HG03520 (cell line): ENCODE measurements around the gene SH3PXD2A.

ENCODE experiments used
- ATAC-seq: cut with Tn5 transposase; IDR thresholded peaks from one replicate; pipeline ENCODE4 v1.9.1; 2021; ENCODE audit warnings: mild to moderate bottlenecking, moderate library complexity; ENCODE audit not compliant: unreplicated experiment

SH3PXD2A gene

DNA sequence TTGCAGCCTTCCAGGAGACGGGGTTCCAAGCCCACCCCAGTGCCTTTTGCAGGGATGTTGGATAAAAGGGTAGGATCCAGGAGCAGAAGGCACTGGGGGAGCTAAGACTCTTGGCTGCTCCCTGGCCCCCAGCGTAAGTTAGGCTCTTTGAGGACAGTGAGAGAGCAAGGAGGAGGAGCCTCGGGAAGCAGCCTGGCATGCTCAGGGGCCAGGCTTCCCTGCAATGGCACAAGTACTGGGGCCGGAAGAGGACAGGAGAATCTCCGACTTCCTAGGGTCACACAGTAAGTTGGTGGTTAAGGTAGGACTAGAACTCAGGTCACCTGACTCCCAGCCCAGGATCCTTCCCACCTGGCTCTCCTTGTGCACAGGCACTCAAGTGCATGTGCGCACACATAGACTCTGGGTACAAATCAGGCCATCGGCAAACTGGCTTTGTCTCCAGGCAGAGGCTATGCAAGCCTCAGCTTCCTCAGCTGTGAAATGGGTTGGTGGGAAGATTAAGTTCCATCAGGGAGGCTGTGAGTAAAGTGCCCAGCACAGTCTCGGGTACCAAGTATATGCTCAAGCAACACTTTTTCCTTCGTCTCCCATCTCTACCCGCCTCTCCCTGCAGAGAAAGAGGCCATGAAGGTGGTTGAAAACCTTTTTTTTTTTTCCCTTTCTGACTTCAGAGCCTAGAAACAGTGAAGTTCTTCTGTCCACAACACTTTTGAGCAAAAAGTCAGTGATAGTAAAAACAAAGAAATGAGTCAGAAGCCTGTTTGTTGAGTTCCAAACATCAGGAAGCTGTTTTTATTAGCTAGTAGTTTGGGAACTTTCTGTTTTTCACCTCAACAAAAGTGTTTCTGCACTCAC lies 282.8 kb downstream of the SH3PXD2A start:
- ATAC-seq: no peak

DNA sequence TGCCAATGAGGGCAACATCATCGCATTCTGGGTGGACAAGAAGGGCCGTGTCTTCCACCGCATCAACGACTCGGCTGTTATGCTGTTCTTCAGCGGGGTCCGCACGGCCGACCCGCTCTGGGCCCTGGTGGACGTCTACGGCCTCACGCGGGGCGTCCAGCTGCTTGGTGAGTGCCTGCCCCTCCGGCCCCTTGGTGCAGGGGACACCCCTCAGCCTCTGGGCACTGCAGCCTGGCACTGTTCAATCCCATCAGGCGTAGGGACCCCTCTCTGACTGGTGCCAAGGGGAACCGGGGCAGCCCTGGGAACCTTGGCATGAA lies 283.8 kb downstream of the SH3PXD2A start:
- ATAC-seq: no peak

DNA sequence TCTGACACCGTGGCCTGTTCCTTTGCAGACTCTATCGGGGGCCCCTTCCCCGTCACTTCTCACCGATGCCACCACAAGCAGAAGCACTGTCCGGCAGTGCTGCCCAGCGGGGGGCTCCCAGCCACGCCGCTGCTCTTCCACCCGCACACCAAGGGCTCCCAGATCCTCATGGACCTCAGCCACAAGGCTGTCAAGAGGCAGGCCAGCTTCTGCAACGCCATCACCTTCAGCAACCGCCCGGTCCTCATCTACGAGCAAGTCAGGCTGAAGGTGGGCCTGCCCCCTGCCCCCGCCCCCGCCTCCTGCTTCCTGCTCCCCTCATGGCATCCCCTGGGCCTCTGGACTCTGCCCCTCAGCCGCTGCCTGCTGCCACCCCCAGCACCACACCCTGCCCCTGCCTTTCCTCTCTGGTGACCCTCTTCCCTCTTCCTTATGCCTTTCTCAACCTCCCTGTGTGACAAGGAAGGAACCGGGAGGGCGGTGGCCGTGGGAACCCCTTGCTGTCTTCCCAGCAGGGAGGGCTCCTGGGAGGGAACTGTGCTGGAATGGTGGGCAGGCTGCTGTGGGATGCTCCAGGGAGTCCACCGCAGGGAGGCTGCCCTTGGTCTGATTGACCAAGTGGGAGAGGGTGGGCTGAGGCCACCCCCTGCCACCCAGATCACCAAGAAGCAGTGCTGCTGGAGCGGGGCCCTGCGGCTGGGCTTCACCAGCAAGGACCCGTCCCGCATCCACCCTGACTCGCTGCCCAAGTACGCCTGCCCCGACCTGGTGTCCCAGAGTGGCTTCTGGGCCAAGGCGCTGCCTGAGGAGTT lies 284.3 kb downstream of the SH3PXD2A start:
- ATAC-seq: no peak

DNA sequence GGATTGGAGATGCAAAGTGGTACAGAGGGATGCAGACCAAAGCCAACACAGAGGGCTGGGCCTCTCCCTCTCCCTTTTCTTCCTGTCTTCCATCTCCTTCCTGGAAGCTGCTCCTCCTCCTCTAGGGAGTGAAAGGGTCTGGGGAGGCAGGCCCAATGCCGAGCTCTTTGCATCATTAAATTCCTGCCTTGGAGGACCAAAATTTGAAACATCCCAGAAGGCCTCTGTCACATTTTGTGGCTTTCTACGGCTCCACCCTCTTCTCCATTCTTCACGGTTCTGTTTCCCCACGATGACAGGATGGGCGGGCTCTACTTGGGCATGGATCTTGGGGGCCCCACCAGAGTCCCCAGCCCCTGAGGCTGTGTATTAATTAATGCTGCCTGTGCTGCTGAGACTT lies 285.5 kb downstream of the SH3PXD2A start:
- ATAC-seq: no peak

GRCh38 chr10:103568505-103568904 lies 286.9 kb downstream of the SH3PXD2A start:
- ATAC-seq: no peak

DNA sequence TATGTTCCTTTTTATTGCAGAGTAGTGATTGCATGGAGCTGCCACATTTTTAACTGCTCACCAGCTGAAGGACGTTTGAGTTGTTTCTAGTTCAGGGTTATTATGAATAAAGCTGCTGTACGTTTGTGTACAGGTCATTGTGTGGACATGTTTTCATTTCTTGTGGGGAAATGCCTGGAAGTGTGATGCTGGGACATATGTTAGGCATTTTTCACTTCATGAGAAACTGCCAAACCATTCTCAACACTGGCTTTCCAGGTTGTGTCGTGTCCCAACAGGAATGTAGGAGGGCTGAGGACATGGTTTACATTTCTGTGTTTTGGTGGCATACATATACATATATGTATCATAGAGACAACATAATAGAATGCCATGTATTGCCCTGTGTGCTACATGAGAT lies 288.8 kb downstream of the SH3PXD2A start:
- ATAC-seq: no peak

DNA sequence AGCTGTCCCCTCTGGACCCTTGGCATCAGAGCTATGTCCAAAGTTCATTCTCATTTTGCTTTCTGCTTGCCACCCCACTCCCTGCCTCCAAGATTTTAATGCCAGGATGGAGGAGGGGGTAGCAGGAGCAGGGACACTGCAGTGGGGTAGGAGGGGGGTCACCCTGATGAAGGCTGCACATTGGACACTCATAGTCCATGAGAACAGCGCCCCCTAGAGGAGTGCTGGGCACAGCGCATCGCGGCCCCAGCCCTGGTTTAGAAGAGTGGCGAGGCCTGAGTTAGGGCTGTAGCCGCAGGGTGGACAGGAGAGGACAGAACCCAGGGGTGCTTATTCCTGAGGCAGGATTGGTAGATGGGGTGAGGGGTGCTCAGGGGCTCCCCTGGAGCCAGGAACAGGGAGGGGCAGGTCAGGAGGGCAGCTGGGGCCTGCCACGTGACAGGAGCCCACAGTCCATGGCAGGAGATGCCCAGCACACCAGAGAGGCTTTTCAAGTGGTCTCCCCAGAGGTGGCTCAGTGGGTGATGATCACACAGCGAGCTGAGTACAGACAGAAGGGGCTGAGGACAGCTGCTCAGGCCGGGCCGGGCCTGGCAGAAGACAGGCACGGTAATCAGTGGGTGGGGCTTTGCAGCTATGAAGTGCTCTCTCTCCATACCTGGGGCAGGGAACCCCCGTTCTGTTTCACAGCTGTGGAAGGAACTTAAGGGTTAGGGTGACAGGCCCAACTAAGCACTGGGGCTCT lies 290.4 kb downstream of the SH3PXD2A start:
- ATAC-seq: no peak

- ATAC-seq: no peak
These were observed 291.3 kb downstream of the SH3PXD2A start for GRCh38 chr10:103564116-103564501.

DNA sequence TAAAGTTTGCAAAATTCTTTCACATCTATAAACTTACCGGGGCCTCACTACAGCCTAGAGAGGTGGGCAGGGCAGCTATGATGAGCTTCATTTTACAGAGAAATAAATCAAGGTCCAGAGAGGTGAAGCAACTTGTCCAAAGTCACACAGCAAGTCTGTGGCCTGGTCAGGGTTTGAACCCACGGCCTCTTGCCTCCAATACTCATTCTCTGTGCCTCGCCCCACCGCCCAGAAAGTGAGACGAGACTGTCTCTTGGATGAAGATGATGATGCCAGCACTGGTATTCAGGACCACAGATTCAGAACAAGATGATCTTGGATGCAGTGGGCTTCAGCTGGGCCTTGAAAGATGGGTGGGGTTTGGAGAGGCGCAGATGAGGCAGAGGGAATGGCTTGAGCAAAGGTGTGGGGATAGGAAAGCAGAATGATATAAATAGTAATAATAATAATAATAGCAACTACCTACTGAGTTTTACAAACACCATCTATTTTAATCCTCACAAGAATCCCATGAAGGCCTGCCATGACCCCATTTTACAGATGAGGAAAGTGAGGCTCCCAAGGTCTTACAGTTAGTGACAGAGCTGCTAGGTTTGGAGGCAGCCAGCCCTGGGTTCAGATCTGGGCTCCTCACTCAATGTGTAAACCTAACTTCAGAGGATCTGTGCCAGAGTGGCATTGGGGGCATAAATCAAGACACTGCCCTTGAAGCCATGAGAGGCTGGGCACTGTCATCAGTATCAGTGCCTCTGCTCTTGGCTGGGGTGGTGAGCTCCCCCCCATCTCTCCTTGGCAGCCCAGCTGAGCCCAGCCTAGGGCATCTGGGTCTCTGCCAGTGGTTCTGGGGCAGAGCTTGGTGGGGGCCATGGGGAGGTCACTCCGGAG lies 291.9 kb downstream of the SH3PXD2A start:
- no peak for ATAC-seq

- ATAC-seq: no peak
These were observed 293.0 kb downstream of the SH3PXD2A start for GRCh38 chr10:103562383-103562782.

DNA sequence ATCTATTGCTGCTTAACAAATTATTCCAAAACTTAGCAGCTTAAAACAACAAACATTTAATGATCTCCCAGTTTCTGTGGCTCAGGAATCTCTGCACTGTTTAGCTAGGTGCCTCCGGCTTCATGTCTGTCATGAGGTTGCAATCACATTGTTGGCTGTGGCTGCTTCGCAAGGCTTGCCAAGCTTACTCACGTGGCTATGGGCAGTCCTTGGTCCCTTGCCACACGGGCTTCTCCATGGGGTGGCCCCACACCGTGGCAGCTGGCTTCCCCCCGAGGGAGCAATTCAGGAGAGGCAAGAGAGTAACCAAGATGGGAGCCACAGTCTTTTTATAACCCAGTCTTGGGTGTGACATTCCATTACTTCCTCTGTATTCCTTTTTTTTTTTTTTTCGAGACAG lies 294.5 kb downstream of the SH3PXD2A start:
- no peak for ATAC-seq

DNA sequence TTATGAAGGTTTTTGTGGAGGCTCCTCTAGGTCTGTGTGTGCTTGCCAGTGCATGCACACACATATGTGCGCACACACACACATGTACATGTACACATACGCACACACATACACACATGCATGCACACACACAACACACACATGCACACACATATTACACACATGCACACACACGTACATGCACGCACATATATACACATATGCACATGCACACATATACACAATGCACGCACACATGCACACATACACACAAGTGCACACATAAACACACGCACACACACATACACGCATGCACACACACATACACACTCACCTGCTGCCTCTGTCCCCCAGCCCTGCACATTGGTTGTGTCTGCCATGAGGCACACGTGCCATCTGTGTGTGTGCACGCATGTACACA lies 295.6 kb downstream of the SH3PXD2A start:
- no peak for ATAC-seq

- ATAC-seq: no peak
These were observed 296.5 kb downstream of the SH3PXD2A start for GRCh38 chr10:103558911-103559310.

- no peak for ATAC-seq
These were observed 297.9 kb downstream of the SH3PXD2A start for GRCh38 chr10:103557455-103557854.

GRCh38 chr10:103556383-103557007 lies 298.9 kb downstream of the SH3PXD2A start:
- no peak for ATAC-seq

GRCh38 chr10:103555712-103556111 lies 299.7 kb downstream of the SH3PXD2A start:
- ATAC-seq: no peak

- no peak for ATAC-seq
These were observed 300.1 kb downstream of the SH3PXD2A start for GRCh38 chr10:103555325-103555649.

DNA sequence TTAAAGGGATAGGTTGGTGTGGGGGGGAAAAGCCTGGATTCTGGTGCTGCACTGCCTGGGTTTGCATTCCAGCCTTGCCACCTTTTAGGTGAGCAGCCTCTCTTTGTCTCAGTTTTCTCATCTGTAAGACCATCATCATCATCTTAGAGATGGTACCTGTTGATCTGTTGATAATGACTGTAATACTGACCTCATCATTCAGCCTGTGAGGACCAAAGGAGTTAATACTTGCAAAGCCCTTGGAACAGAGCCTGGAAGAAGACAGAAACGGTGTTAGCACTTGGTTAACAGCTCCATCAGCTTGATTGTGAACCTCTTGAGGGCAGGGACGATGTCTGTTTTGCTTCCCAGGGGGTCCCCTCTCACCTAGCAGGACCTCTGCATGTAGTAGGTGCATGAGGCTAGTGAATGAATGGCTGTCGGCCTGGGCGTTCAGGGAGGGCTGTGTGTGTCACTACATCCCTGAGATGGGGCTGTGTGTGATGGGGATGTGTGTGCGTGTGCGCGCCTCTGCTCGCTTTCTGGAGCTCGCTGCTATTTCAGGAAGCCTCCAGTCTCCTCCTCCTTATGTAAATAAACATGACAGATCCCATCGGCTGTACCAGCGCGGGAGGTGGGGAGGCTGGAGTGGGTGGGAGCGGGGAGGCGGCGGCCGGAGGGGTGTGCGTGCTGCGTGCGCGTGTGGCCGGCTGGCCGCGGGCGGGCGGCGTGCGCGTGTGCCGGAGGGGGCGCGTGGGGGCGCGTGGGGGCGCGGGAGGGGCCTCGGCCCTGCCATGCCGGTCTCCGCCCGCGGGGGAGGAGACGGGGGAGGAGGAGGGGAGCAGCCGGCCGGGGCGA lies 300.7 kb downstream of the SH3PXD2A start:
- ATAC-seq: no peak

GRCh38 chr10:103553743-103554487 lies 301.5 kb downstream of the SH3PXD2A start:
- no peak for ATAC-seq
